Measurements from ENCODE around the gene NXPE3. TPM values are rescaled to one million over a fixed set of nuclear protein-coding genes. Genes with fewer than 3 reads are reported as not detected.

NXPE3 gene
- total RNA-seq, 1 donor from 2014 or later = 21.3 TPM

- intact Hi-C loops (cut with micrococcal nuclease) = loop anchor here (2.0 to 10.0 kb wide), 2 partner anchors 573 to 735 kb away; no protein-coding TSS in a partner anchor
Measured at GRCh38 chr3:101802179-101802578, 23.2 kb downstream of the NXPE3 start.

- intact Hi-C loops (cut with micrococcal nuclease) = loop anchor here (1.0 to 10.0 kb wide), 5 partner anchors 24 to 734 kb away; partner anchors contain the start of gene NXPE3
Measured at GRCh38 chr3:101803173-101803782, 24.3 kb downstream of the NXPE3 start.

- intact Hi-C loops (cut with micrococcal nuclease) = loop anchor here (1.0 to 10.0 kb wide), 5 partner anchors 25 to 733 kb away; partner anchors contain the start of gene NXPE3
Measured at GRCh38 chr3:101803939-101804338, 24.9 kb downstream of the NXPE3 start.

GRCh38 chr3:101806491-101806890, 27.5 kb downstream of the NXPE3 start:
- intact Hi-C loops (cut with micrococcal nuclease) = loop anchor here (10.0 kb wide), 1 partner anchor 568 kb away; no protein-coding TSS in a partner anchor

- intact Hi-C loops (cut with micrococcal nuclease) = loop anchor here (2.0 to 10.0 kb wide), 2 partner anchors 181 to 567 kb away; no protein-coding TSS in a partner anchor
Measured at GRCh38 chr3:101807888-101808287, 28.9 kb downstream of the NXPE3 start.

- intact Hi-C loops (cut with micrococcal nuclease) = loop anchor here (1.0 to 10.0 kb wide), 6 partner anchors 41 to 565 kb away; no protein-coding TSS in a partner anchor
Measured at GRCh38 chr3:101809178-101810021, 30.4 kb downstream of the NXPE3 start.

- intact Hi-C loops (cut with micrococcal nuclease) = loop anchor here (5.0 kb wide), 1 partner anchor 282 kb away; no protein-coding TSS in a partner anchor
Measured at GRCh38 chr3:101810022-101810418, 31.0 kb downstream of the NXPE3 start.

GRCh38 chr3:101811875-101812274, 32.9 kb downstream of the NXPE3 start:
- intact Hi-C loops (cut with micrococcal nuclease) = loop anchor here (2.0 to 5.0 kb wide), 2 partner anchors 15 to 280 kb away; no protein-coding TSS in a partner anchor

GRCh38 chr3:101812895-101813294, 33.9 kb downstream of the NXPE3 start:
- intact Hi-C loops (cut with micrococcal nuclease) = loop anchor here (1.0 to 5.0 kb wide), 5 partner anchors 14 to 416 kb away; partner anchors contain the start of gene NFKBIZ

- intact Hi-C loops (cut with micrococcal nuclease) = loop anchor here (1.0 to 5.0 kb wide), 5 partner anchors 13 to 415 kb away; partner anchors contain the start of gene NFKBIZ
Measured at GRCh38 chr3:101813817-101814440, 34.9 kb downstream of the NXPE3 start.

- intact Hi-C loops (cut with micrococcal nuclease) = loop anchor here (5.0 kb wide), 1 partner anchor 277 kb away; no protein-coding TSS in a partner anchor
Measured at GRCh38 chr3:101814835-101815234, 35.8 kb downstream of the NXPE3 start.

GRCh38 chr3:101816215-101817149, 37.5 kb downstream of the NXPE3 start:
- intact Hi-C loops (cut with micrococcal nuclease) = no loop called here

- intact Hi-C loops (cut with micrococcal nuclease) = no loop called here
Measured at GRCh38 chr3:101817992-101818391, 39.0 kb downstream of the NXPE3 start.

GRCh38 chr3:101819649-101820206, 40.7 kb downstream of the NXPE3 start:
- intact Hi-C loops (cut with micrococcal nuclease) = no loop called here

- intact Hi-C loops (cut with micrococcal nuclease) = no loop called here
Measured at GRCh38 chr3:101821503-101821902, 42.5 kb downstream of the NXPE3 start.

GRCh38 chr3:101823525-101823924, 44.5 kb downstream of the NXPE3 start:
- intact Hi-C loops (cut with micrococcal nuclease) = no loop called here

GRCh38 chr3:101824702-101825101, 45.7 kb downstream of the NXPE3 start:
- intact Hi-C loops (cut with micrococcal nuclease) = loop anchor here (5.0 kb wide), 3 partner anchors 163 to 288 kb away; no protein-coding TSS in a partner anchor

- intact Hi-C loops (cut with micrococcal nuclease) = loop anchor here (2.0 to 5.0 kb wide), 4 partner anchors 13 to 286 kb away; no protein-coding TSS in a partner anchor
Measured at GRCh38 chr3:101825904-101826445, 47.0 kb downstream of the NXPE3 start.
